Kidney capillary endothelial cell (primary cell): ENCODE measurements around the gene SNX14.
"Not testable (repeated sequence)": the region's sequence is repeated elsewhere in the genome, so short reads cannot be mapped to it uniquely, and the experiment has no call there.

Experiments used
- DNase-seq: peaks from one replicate; pipeline ENCODE4 v3.0.0-alpha.2; 2018; ENCODE audit warnings: low spot score

SNX14 gene

GRCh38 chr6:85593438-85594196 lies at the start of gene SNX14:
TSS of gene SNX14 (minus strand) at chr6:85593858. CDS start at chr6:85593718, 140 bp downstream.
- peak; percentile 96 for DNase-seq

DNA sequence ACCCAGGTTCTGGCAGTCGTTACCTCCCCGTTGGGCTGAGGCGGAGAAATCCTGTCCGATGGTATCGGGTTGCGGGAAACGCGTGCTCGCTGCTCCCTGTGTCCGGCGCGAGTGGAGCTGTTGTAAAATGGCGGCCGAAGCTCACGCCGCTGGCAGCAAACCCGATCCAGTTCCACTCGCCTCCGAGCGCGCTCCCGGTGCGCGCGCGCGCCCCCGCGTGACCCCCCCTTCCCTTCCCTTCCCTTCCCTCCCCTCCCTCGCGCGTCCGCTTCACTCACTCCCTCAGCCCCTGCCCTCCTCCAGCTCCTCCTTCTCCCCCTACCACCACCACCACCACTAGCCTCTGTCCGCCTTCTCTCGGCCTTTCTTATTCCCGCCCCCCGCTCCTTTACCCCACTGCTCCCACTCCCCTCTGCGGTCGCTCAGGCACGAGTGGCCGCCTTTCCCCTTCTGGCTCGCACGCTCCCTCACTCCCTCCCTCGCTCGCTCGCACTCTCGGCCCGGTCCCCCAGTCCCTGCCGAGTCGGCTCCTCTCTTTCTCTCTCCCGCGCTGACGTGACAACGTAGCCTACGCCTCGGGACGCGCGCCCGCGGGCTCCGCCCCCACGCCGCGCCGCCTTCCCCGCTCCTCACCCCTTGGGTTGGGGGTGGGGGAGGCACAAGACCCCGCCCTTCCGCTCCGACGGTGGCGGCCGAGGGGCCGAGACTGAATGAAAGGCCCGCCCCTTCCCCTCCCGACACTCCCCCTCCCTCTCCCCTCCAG lies 49.3 kb upstream of the SNX14 start, which contains the start of gene SYNCRIP:
TSS of gene SYNCRIP (minus strand) at position 113 of the 763 bp plus-strand sequence. CDS start 1,447 bp downstream, outside the sequence.
- DNase-seq = peak; percentile 97

- DNase-seq = peak; percentile 33
These were observed 48.5 kb upstream of the SNX14 start for GRCh38 chr6:85641897-85642773.

GRCh38 chr6:85641522-85641896 lies 47.9 kb upstream of the SNX14 start:
- DNase-seq = no peak

DNA sequence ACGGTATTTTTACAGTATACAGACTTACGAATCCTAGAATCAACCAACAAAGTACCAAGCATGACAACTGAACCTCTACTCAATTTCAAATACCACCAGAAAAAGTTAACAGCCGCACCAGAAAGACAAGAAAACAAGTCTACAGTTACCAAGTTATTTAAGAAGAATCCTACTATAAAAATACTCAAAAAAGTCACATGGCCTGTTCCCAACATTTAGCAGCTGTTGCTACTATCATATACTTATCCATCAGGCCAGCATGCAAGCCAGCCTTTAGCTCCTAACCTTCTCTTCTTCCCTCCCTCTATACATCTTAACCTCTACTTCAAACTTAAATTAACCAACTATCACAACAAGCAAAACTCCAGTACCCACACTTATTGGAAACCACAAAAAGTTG lies 47.2 kb upstream of the SNX14 start:
- no peak for DNase-seq

GRCh38 chr6:85637579-85637978 lies 43.9 kb upstream of the SNX14 start:
- DNase-seq = no peak

- DNase-seq = no peak
These were observed 38.7 kb upstream of the SNX14 start for GRCh38 chr6:85632164-85632942.

- not testable (repeated sequence) for DNase-seq
These were observed 37.5 kb upstream of the SNX14 start for GRCh38 chr6:85631117-85631516.

DNA sequence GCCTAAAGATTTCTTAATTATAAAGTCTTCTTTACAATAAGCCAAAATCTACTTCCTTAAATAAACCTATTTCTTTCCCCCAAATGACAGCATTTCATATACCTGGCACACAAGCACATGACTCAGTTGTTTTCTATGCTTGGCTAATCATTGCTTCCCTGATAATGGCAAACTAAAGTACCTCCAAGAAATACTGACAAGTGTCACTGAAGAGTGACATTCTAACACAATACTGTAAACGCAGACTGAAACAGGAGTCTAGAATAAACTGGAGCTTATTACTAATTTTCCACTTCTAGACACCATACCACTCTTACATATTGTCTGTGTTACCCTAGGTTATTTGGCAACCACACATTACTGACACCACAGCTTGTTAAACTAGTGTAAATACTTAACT lies 34.7 kb upstream of the SNX14 start:
- DNase-seq = no peak

- no peak for DNase-seq
These were observed 26.6 kb upstream of the SNX14 start for GRCh38 chr6:85620308-85620707.

- DNase-seq = no peak
These were observed 21.1 kb upstream of the SNX14 start for GRCh38 chr6:85614780-85615179.

DNA sequence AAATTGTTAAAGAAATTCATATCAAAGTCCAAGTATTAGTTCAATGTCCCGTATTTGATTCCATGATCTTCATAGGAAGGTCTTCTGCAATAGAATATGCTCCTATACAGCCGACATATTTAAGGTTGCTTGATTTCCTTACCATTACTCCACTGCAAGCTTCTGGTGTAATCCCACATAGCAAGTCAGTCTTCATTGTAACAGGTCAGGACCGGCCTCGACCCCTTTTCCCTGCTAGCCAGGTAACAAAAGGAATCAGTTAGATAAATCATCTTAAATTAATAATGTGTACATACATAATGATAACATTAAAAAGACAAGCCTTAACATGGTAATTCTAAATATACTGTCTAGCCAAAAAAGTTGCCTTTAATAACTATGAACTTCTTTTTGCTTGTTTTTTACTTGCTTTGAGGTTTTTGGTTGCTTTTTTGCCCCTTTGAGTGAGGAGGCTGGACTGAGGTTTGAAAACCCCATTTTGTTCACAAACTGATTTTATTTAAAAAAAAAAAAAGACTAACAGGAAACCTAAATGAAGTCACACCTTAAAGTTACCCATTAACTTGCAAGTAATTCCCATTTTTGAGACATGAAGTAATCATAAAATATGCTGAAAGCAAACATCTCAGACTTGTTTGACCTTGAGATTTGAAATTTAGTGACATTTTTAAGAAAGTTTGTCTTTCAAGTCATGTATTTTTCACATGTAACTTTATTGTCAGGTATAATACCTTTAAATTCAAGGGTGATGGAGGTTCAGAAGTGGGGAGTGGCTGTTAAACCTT lies 19.2 kb upstream of the SNX14 start:
- no peak for DNase-seq

- no peak for DNase-seq
These were observed 16.7 kb upstream of the SNX14 start for GRCh38 chr6:85610182-85610895.

DNA sequence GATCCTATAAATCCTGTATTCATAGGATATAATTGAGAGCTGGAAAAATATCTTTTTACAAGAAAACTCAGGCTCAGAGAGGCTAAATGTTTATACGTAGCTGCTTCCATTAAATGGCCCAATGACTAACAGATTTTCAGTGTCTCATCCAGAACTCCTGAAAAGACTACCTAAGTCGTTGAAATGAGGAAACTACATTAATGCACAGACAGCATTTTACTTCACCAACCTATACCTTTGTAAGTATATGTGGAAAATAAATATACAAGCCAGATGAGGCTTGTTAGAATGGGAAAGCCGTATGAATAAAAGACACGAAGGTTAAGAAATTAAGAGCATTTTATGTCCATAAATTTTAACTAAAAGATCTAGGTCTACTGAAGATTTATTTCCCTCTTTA lies 8.4 kb upstream of the SNX14 start:
- DNase-seq = no peak

- no peak for DNase-seq
These were observed 7.2 kb upstream of the SNX14 start for GRCh38 chr6:85600713-85601313.

DNA sequence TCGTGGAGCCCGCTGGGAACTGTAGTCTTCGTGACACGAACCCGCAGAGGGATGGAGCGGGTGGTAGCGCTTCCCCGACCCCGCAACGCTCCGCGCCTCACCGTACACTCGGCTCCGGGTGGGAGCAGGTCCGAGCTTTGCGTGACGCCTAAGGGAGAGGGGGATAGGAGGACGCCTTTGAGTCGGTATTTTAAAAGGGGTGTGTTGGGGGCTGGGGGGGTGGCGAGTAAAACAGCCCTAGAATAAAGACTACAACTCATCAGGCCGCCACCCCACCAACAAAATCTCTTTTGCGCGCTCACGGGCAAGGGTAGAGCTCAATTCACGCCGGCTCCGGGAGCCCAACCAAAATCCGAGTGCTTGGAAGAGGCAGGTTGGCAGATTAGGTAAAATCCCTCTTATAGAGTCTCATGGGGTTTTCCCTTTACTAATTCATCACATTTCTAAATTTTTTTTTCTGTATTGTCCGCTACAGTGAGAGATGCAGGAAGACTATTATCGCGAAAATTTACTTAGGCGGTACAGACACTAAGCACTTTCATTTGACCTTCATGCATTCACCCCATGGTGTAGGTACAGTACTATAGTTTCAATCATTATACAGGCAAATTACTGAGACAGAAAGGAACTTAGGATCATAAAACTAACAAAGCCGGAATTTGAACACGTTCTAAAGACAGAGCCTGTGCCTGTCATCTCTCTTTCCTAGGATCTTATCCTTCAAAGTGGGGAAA lies 706 bp upstream of the SNX14 start:
- no peak for DNase-seq

DNA sequence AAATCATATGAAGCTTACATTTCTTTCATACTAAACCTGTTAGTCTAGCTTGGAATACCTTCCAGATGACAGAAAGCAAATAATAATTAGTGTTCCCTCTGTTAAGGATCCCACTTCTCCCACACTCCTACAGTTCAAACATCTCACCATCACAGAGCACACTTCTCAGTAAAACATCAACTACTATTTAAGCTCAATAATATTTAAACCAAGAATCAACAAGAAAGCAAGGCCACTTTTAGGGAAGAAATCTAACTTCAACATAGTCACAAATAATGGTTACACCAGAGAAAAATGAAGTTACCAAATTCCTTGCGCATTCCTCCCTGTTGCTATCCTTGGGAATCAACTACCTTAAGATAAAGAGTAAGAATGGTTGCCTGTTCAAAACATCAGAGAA lies 1.6 kb downstream of the SNX14 start:
- DNase-seq = no peak

DNA sequence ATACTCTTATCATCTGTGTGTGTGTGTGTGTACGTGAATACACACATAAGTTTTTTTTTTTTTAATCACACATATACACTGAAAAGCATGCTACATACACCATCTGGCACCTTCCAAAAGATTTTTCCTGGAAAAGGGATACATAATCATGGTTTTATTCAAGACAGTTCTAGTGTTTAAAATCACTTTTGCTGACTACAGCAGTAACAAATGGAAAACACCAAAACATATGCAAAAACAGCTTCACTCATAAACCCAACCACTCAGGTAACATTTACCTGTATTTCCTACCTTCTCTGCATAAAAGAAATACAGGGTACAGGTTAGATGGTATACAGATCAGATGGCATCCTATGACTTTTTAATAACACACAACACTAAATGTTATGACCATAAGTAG lies 2.5 kb downstream of the SNX14 start:
- DNase-seq = no peak

DNA sequence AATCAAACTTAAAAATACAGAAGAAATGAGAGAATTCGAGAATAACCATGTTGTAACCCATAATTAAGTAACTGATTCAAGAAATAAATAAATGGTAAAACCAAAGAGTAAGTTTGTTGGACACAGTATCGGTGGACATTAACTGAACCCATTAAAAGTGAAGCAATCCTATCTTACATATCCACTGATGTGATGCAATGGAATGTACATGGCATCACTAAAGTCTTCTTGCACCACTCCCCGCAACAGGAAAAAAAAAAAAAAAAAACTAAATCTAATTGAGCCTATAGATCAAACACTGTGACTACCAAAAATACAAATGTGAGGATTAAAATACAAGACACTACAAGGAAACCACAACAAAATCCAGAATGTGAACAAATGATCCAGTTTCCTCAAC lies 7.9 kb downstream of the SNX14 start:
- DNase-seq = no peak
